HEK293T (cell line): ENCODE measurements around the gene SPEM3.

ENCODE experiments used
- BHLHE40 ChIP-seq: fragments of 450-650 bp; IDR thresholded peaks from 2 replicates; pipeline ENCODE4 v1.6.1; 2016; ENCODE audit warnings: mild to moderate bottlenecking, moderate library complexity, borderline replicate concordance
- ELF4 ChIP-seq: fragments of 450-650 bp; IDR thresholded peaks from 2 replicates; pipeline ENCODE4 v1.6.1; 2017; ENCODE audit warnings: antibody characterized with exemption
- FOXA1 ChIP-seq: fragments of 450-650 bp; IDR thresholded peaks from 2 replicates; pipeline ENCODE4 v1.6.1; 2016; ENCODE audit warnings: mild to moderate bottlenecking
- FOXM1 ChIP-seq: fragments of 450-650 bp; IDR thresholded peaks from 2 replicates; pipeline ENCODE4 v1.6.1; 2017; ENCODE audit warnings: mild to moderate bottlenecking, borderline replicate concordance
- HDGF ChIP-seq: fragments of 450-650 bp; IDR thresholded peaks from 2 replicates; pipeline ENCODE4 v1.6.1; 2017; ENCODE audit warnings: antibody characterized with exemption, borderline replicate concordance
- SP1 ChIP-seq: fragments of 450-650 bp; IDR thresholded peaks from 2 replicates; pipeline ENCODE4 v1.6.1; 2017
- SUZ12 ChIP-seq: fragments of 450-650 bp; IDR thresholded peaks from 2 replicates; pipeline ENCODE4 v1.6.1; 2016; ENCODE audit warnings: mild to moderate bottlenecking
- ZNF384 ChIP-seq: fragments of 450-650 bp; IDR thresholded peaks from 2 replicates; pipeline ENCODE4 v1.6.1; 2016

DNA sequence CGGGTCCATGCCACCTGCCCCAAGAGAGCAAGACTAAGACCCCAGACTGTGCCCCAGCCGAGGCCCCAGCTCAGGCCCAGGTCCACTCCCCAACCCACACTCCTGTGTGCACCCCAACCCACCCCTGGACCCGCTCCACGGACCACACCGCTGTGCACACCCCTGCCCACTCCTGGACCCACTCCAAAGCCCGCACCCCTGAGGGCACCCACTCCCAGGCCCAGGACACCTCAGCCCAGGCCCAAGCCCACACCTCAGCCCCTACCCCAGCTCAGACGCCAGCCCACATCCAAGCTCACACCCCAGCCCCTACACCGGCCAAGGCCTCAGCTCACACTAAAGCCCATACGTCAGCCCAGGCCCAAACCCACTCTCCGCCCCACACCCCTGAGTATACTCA is 1.1 kb downstream of the SPEM3 start:
- no peak for TF ChIP-seq ELF4
- no peak for TF ChIP-seq FOXM1
- no peak for TF ChIP-seq SP1
- TF ChIP-seq HDGF = no peak
- no peak for TF ChIP-seq FOXA1
- no peak for TF ChIP-seq SUZ12
- TF ChIP-seq BHLHE40 = no peak
- no peak for TF ChIP-seq ZNF384
